ENCODE results near the gene DYTN. TPM values are rescaled to one million over a fixed set of nuclear protein-coding genes. Genes with fewer than 3 reads are reported as not detected.

DYTN gene
- total RNA-seq, 2 donors from 2014 or later = not detected

DNA sequence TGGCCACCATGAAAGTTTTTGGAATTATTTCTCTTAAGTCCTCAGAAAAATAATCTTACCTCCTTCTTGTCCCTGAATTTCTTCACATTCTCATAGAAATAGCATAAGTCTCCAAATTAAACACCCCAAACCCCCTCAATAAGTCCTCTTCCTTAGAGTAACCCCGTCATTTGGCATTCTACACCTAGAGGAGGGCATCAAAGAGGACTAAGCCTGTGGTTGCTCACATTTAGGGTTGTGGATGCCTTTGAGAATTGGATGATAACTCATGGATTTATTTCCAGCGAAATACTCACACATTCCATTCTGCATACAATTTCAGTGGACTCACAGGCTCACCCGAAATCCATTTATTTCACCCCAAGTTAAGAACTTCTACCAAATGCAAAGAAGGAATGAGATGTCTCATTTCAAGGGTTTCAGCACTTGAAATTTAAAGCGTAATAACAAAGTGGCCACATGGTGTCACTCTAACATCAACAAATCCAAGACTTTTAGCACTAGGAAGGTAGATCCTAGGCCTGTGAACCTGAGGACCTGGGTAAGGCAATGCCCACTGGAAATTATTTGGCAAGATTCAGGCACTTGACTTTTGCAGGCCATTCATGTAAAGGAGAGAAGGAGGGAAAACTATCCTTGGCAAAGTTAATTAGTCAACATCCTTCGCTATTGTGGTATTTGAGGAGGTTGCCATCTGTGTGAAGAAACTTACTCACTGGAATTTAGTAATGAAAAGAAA lies 24.6 kb downstream of the DYTN start:
- Histone ChIP-seq H3K4me1 (no peaks in the 10 kb centered on the region), H3K9me3 (no peaks in the 10 kb centered on the region), H3K27me3 (no peaks in the 10 kb centered on the region), H3K4me3 (no peak overlapping the region), H3K27ac (no peak overlapping the region), H3K36me3 (no peaks in the 10 kb centered on the region)
- TF ChIP-seq, protein P1, sequence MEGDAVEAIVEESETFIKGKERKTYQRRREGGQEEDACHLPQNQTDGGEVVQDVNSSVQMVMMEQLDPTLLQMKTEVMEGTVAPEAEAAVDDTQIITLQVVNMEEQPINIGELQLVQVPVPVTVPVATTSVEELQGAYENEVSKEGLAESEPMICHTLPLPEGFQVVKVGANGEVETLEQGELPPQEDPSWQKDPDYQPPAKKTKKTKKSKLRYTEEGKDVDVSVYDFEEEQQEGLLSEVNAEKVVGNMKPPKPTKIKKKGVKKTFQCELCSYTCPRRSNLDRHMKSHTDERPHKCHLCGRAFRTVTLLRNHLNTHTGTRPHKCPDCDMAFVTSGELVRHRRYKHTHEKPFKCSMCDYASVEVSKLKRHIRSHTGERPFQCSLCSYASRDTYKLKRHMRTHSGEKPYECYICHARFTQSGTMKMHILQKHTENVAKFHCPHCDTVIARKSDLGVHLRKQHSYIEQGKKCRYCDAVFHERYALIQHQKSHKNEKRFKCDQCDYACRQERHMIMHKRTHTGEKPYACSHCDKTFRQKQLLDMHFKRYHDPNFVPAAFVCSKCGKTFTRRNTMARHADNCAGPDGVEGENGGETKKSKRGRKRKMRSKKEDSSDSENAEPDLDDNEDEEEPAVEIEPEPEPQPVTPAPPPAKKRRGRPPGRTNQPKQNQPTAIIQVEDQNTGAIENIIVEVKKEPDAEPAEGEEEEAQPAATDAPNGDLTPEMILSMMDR (IDR thresholded peaks at IDR 0.05) = peak; percentile 43 to 77
- no peak for DNase-seq (ENCODE audit: low spot score)

GRCh38 chr2:206692971-206693370 lies 25.2 kb downstream of the DYTN start:
- H3K4me1 ChIP-seq = no peaks in the 10 kb centered on the region
- no peak overlapping the region for H3K27ac ChIP-seq
- H3K27me3 ChIP-seq = no peaks in the 10 kb centered on the region
- no peaks in the 10 kb centered on the region for H3K36me3 ChIP-seq
- H3K9me3 ChIP-seq = no peaks in the 10 kb centered on the region
- TF ChIP-seq, protein P1 (IDR thresholded peaks at IDR 0.05) = no peak
- no peak overlapping the region for H3K4me3 ChIP-seq
- no peak for DNase-seq (ENCODE audit: low spot score)

GRCh38 chr2:206688990-206689389 lies 29.2 kb downstream of the DYTN start:
- Histone ChIP-seq H3K27ac (no peak overlapping the region), H3K4me3 (no peak overlapping the region), H3K4me1 (no peaks in the 10 kb centered on the region), H3K9me3 (no peaks in the 10 kb centered on the region), H3K27me3 (no peaks in the 10 kb centered on the region), H3K36me3 (no peaks in the 10 kb centered on the region)
- TF ChIP-seq, protein P1 (IDR thresholded peaks at IDR 0.05) = no peak
- DNase-seq (ENCODE audit: low spot score) = no peak

GRCh38 chr2:206688453-206688852 lies 29.7 kb downstream of the DYTN start:
- H3K27ac ChIP-seq = no peak overlapping the region
- no peak overlapping the region for H3K4me3 ChIP-seq
- no peaks in the 10 kb centered on the region for H3K36me3 ChIP-seq
- TF ChIP-seq, protein P1 (IDR thresholded peaks at IDR 0.05) = no peak
- H3K4me1 ChIP-seq = no peaks in the 10 kb centered on the region
- H3K9me3 ChIP-seq = no peaks in the 10 kb centered on the region
- no peaks in the 10 kb centered on the region for H3K27me3 ChIP-seq
- DNase-seq (ENCODE audit: low spot score) = no peak

DNA sequence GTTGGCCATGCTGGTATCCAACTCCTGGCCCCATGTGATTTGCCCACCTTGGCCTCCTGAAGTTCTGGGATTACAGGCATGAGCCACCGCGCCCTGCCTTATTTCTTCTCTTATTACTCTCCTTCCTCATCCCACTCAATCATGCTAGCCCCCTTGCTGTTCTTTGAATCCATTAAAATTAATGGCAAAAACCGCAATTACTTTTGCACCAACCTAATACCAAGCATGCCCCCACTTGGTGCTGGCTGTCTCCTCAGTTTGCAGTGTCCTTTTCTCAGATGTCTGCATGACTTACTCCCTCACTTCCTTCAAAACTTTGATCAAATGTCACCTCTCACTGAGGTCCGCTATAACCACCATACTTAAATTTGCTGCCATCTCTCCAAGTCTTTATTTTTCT lies 34.6 kb downstream of the DYTN start:
- no peak overlapping the region for H3K27ac ChIP-seq
- H3K27me3 ChIP-seq = no peaks in the 10 kb centered on the region
- TF ChIP-seq, protein P1 (IDR thresholded peaks at IDR 0.05) = no peak
- H3K4me1 ChIP-seq = no peaks in the 10 kb centered on the region
- no peak overlapping the region for H3K4me3 ChIP-seq
- no peak for DNase-seq (ENCODE audit: low spot score)
- no peaks in the 10 kb centered on the region for H3K9me3 ChIP-seq
- no peaks in the 10 kb centered on the region for H3K36me3 ChIP-seq

All from right atrium auricular region (tissue), 2 donors.